ENCODE results near the gene BDH1. TPM values are rescaled to one million over a fixed set of nuclear protein-coding genes. Genes with fewer than 3 reads are reported as not detected.
A peak's percentile ranks its signal among the peaks of the same experiment; 100 is the strongest.

Gene BDH1
- total and polyA plus RNA-seq, 2 of the 13 experiments (the other 11 are each of a cell fraction or from before 2014, with no cell fraction given): 21.2 to 71.9 TPM

DNA sequence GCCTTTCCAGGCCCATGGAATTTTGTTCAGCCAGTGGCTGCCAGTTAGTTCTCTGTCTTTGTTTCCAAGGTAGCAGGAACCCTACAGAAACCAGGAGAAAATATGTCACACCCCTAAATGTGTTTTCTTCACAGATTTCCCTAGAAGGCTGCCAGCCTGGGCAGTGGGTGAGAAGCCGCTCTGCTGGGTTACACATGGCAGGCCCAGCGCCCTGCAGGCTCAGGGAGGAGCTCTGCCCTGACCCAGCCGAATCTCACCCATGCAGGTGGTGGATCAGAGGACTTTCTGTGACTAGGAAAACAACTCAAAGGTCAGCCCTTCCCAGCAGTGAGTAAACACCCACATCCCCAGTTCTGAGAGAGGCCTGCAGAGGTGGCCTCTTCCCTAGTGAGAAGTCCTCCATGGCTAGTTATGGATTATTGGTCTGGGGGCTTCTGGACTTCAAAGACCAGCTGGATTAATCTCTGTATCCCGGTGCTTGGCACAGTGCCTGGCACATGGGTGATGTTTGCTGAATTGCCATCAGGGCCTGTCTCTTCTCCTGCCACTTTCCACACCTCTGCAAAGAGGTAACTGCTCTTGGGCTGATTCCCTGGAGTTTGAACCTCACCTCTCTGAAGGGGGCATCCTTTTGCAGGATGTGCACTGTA, 34.7 kb upstream of the BDH1 start (continued):
- peak; percentile 58; the same call in 1 of the 2 replicates for TF ChIP-seq PRDM10 (CRISPR knock-in tag; IDR thresholded peaks at IDR 0.05; ENCODE audit: low read depth)
- TF ChIP-seq FOXC1 (CRISPR knock-in tag; IDR thresholded peaks at IDR 0.05; ENCODE audit: borderline replicate concordance): peak; percentile 13; the same call in 1 of the 2 replicates
- no peak for TF ChIP-seq ZNF382 (CRISPR knock-in tag; IDR thresholded peaks at IDR 0.05; ENCODE audit: borderline replicate concordance)
- peak; percentile 61; the same call in 1 of the 2 replicates for TF ChIP-seq MXD3 (CRISPR knock-in tag; IDR thresholded peaks at IDR 0.05)
- no peak for TF ChIP-seq HNRNPLL (IDR thresholded peaks at IDR 0.05; ENCODE audit: low read depth, low read length, poor library complexity, severe bottlenecking)
- TF ChIP-seq SP5 (CRISPR knock-in tag; IDR thresholded peaks at IDR 0.05; ENCODE audit: borderline replicate concordance, low read depth): peak; percentile 92
- TF ChIP-seq REXO4 (CRISPR knock-in tag; IDR thresholded peaks at IDR 0.05; ENCODE audit: borderline replicate concordance): no peak
- TF ChIP-seq KAT8 (CRISPR knock-in tag; IDR thresholded peaks at IDR 0.05): peak; percentile 80
- TF ChIP-seq HMG20A (CRISPR knock-in tag; IDR thresholded peaks at IDR 0.05; ENCODE audit: borderline replicate concordance): peak; percentile 84
- no peak for TF ChIP-seq SIX4 (CRISPR knock-in tag; IDR thresholded peaks at IDR 0.05)
- no peak for TF ChIP-seq ZNF496 (CRISPR knock-in tag; IDR thresholded peaks at IDR 0.05; ENCODE audit: insufficient replicate concordance)
- no peak for TF ChIP-seq MAF1 (CRISPR knock-in tag; IDR thresholded peaks at IDR 0.05; ENCODE audit: borderline replicate concordance)
- no peak for TF ChIP-seq AGO2 (optimal IDR thresholded peaks at IDR 0.05; ENCODE audit: low read depth, low read length)
- no peak for TF ChIP-seq CC2D1A (CRISPR knock-in tag; IDR thresholded peaks at IDR 0.05)
- TF ChIP-seq MTERF4 (CRISPR knock-in tag; IDR thresholded peaks at IDR 0.05): peak; percentile 93
- peak; percentile 86; the same call in 1 of the 2 replicates for TF ChIP-seq ZNF563 (CRISPR knock-in tag; IDR thresholded peaks at IDR 0.05)
- no peak for TF ChIP-seq ZNF251 (CRISPR knock-in tag; IDR thresholded peaks at IDR 0.05)
- 0 out of 2 replicates have a peak, but pooled peaks have one; percentile 53 for TF ChIP-seq ETV6 (CRISPR knock-in tag; conservative IDR thresholded peaks at IDR 0.05)
- TF ChIP-seq, protein P1, sequence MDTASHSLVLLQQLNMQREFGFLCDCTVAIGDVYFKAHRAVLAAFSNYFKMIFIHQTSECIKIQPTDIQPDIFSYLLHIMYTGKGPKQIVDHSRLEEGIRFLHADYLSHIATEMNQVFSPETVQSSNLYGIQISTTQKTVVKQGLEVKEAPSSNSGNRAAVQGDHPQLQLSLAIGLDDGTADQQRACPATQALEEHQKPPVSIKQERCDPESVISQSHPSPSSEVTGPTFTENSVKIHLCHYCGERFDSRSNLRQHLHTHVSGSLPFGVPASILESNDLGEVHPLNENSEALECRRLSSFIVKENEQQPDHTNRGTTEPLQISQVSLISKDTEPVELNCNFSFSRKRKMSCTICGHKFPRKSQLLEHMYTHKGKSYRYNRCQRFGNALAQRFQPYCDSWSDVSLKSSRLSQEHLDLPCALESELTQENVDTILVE (CRISPR knock-in tag; IDR thresholded peaks at IDR 0.05): peak; percentile 86
- peak; percentile 86; the same call in 1 of the 2 replicates for TF ChIP-seq ESRRA (CRISPR knock-in tag; IDR thresholded peaks at IDR 0.05; ENCODE audit: low read depth)
- TF ChIP-seq KDM5B (CRISPR knock-in tag; IDR thresholded peaks at IDR 0.05; ENCODE audit: borderline replicate concordance): peak; percentile 45; the same call in 1 of the 2 replicates
- no peak for TF ChIP-seq GTF2F1 (IDR thresholded peaks at IDR 0.05; ENCODE audit: low read length)
- no peak for TF ChIP-seq ZNF460 (CRISPR knock-in tag; IDR thresholded peaks at IDR 0.05; ENCODE audit: borderline replicate concordance)
